ENCODE measurements around the gene ABCA2.
"Not testable (repeated sequence)": the region's sequence is repeated elsewhere in the genome, so short reads cannot be mapped to it uniquely, and the experiment has no call there.

Gene ABCA2

GRCh38 chr9:137065336-137065967 is 37.4 kb upstream of the ABCA2 start:
- no peak overlapping the region for H3K4me3 ChIP-seq
- no peak overlapping the region for H3K27ac ChIP-seq

GRCh38 chr9:137064880-137065164 is 36.8 kb upstream of the ABCA2 start:
- no peak overlapping the region for H3K27ac ChIP-seq
- H3K4me3 ChIP-seq = no peak overlapping the region

- H3K27ac ChIP-seq = no peak overlapping the region
These were observed 36.2 kb upstream of the ABCA2 start for GRCh38 chr9:137064027-137064879.

GRCh38 chr9:137063311-137064026 is 35.4 kb upstream of the ABCA2 start:
- Histone ChIP-seq H3K27ac (no peak overlapping the region), H3K4me3 (no peak overlapping the region)

More at GRCh38 chr9:137064027-137064879, 36.2 kb upstream of the ABCA2 start:
- H3K4me3 ChIP-seq = no peak overlapping the region

GRCh38 chr9:137062798-137063197 is 34.8 kb upstream of the ABCA2 start:
- not testable (repeated sequence) for H3K27ac ChIP-seq, H3K4me3 ChIP-seq

GRCh38 chr9:137062384-137062783 is 34.3 kb upstream of the ABCA2 start:
- Histone ChIP-seq H3K27ac (no peak overlapping the region), H3K4me3 (no peak overlapping the region)

GRCh38 chr9:137058521-137059234 is 30.6 kb upstream of the ABCA2 start:
- H3K4me3 ChIP-seq = no peak overlapping the region
- H3K27ac ChIP-seq = no peak overlapping the region

- Histone ChIP-seq H3K27ac (no peak overlapping the region), H3K4me3 (no peak overlapping the region)
These were observed 29.5 kb upstream of the ABCA2 start for GRCh38 chr9:137057545-137057944.

GRCh38 chr9:137056739-137057415 is 28.8 kb upstream of the ABCA2 start:
- H3K4me3 ChIP-seq = no peak overlapping the region
- H3K27ac ChIP-seq = no peak overlapping the region

- H3K4me3 ChIP-seq = no peak overlapping the region
- peak overlapping the region in 8 of 21 experiments; percentile 17 to 67 (median 54) for H3K27ac ChIP-seq
These were observed 27.6 kb upstream of the ABCA2 start for GRCh38 chr9:137055385-137056364.

GRCh38 chr9:137054932-137055384 is 26.9 kb upstream of the ABCA2 start:
- no peak overlapping the region for H3K4me3 ChIP-seq
- H3K27ac ChIP-seq = peak overlapping the region in 9 of 21 experiments; percentile 2 to 67 (median 55)

GRCh38 chr9:137053944-137054931 is 26.2 kb upstream of the ABCA2 start, which contains the start of gene ENTPD2:
Gene ENTPD2 (minus strand): TSS chr9:137054061. CDS start chr9:137053997, 64 bp downstream.
- H3K27ac ChIP-seq = peak within 1 kb of the TSS in 11 of 21 experiments; percentile 28 to 67 (median 57)

GRCh38 chr9:137052998-137053943 is 25.2 kb upstream of the ABCA2 start:
- Histone ChIP-seq H3K27ac (peak overlapping the region in 6 of 21 experiments; percentile 16 to 57 (median 38)), H3K4me3 (peak overlapping the region; percentile 17 to 58 (median 28))

More at GRCh38 chr9:137053944-137054931, 26.2 kb upstream of the ABCA2 start, which contains the start of gene ENTPD2:
- H3K4me3 ChIP-seq = peak within 1 kb of the TSS; percentile 17 to 58 (median 28)

- no peak overlapping the region for H3K27ac ChIP-seq
- H3K4me3 ChIP-seq = no peak overlapping the region
These were observed 24.3 kb upstream of the ABCA2 start for GRCh38 chr9:137052293-137052692.

- H3K27ac ChIP-seq = no peak overlapping the region
These were observed 23.2 kb upstream of the ABCA2 start for GRCh38 chr9:137051145-137051724.

More at GRCh38 chr9:137051145-137051724, 23.2 kb upstream of the ABCA2 start:
- H3K4me3 ChIP-seq = no peak overlapping the region
